H1 (cell line): ENCODE results near the gene CYTIP. TPM values are rescaled to one million over a fixed set of nuclear protein-coding genes. Genes with fewer than 3 reads are reported as not detected.

Experiments
- BACH1 ChIP-seq: IDR thresholded peaks from 2 replicates; pipeline ENCODE4 v1.6.1; 2012; ENCODE audit warnings: low read length, improper control_type of control experiment
- BCL11A ChIP-seq, 2 experiments: IDR thresholded peaks; one replicate each; pipeline ENCODE4 v1.6.1; 2011; ENCODE audit warnings: low read depth in 2 of 2, low read length in 2 of 2, mild to moderate bottlenecking in 2 of 2
- CBX8 ChIP-seq: fragments of 300-800, 300-1000 bp; sonication (generic); IDR thresholded peaks from 2 replicates; pipeline ENCODE4 v1.7.1; 2016; ENCODE audit warnings: low read depth, low read length, borderline replicate concordance
- CHD2 ChIP-seq: IDR thresholded peaks from 2 replicates; pipeline ENCODE4 v1.6.1; 2012; ENCODE audit warnings: low read length, improper control_type of control experiment
- CHD7 ChIP-seq: fragments of 300-600 bp; sonication (generic); IDR thresholded peaks from 2 replicates; pipeline ENCODE4 v1.7.1; 2012; ENCODE audit warnings: low read length, moderate library complexity, mild to moderate bottlenecking, inconsistent platforms; ENCODE audit not compliant: insufficient replicate concordance
- CREB1 ChIP-seq: IDR thresholded peaks from 2 replicates; pipeline ENCODE4 v1.6.1; 2012; ENCODE audit warnings: inconsistent platforms
- JUN ChIP-seq: IDR thresholded peaks from 2 replicates; pipeline ENCODE4 v1.6.1; 2011; ENCODE audit warnings: low read depth, mild to moderate bottlenecking, improper control_type of control experiment, low read length
- NANOG ChIP-seq: IDR thresholded peaks from 2 replicates; pipeline ENCODE4 v1.6.1; 2011; ENCODE audit warnings: low read length, low read depth, mild to moderate bottlenecking, inconsistent platforms; ENCODE audit not compliant: insufficient read depth, poor library complexity, severe bottlenecking
- POU5F1 ChIP-seq: IDR thresholded peaks from 2 replicates; pipeline ENCODE4 v1.6.1; 2011; ENCODE audit warnings: low read depth, mild to moderate bottlenecking, low read length, moderate library complexity
- RAD21 ChIP-seq, 2 experiments: IDR thresholded peaks in 1 of 2; conservative IDR thresholded peaks in 1 of 2; 2 replicates each; pipeline ENCODE4 v1.6.1; 2011; ENCODE audit warnings: low read depth in 2 of 2, low read length in 2 of 2, improper control_type of control experiment in 1 of 2, inconsistent platforms in 1 of 2, mild to moderate bottlenecking in 1 of 2, moderate library complexity in 1 of 2
- SRF ChIP-seq: IDR thresholded peaks from 2 replicates; pipeline ENCODE4 v1.6.1; 2011; ENCODE audit warnings: mild to moderate bottlenecking, low read depth, low read length, moderate library complexity
- polyA plus RNA-seq, 7 experiments: library from polyadenylated mRNA; depleted of rRNA in 3 of 7; stranded (reverse) in 5 of 7; unstranded in 2 of 7; fragments of >200 nt in 5 of 7; fragments of 200-250 nt in 2 of 7; gene quantifications; 1 replicate in 5 of 7; 2 replicates in 1 of 7; 4 replicates in 1 of 7; pipeline versions ENCODE4 v1.2.1 to v1.2.3, GENCODE V29; 2011 to 2013; ENCODE audit warnings: missing spikeins in 2 of 7, mixed read lengths in 2 of 7
- total RNA-seq: library from RNA; stranded (reverse); fragmentation: NEBNext Ultra II Directional; extraction: Animal tissue kit (Norgen Biotek cat#: 25700); gene quantifications from 2 replicates; pipeline ENCODE4 v1.2.1, GENCODE V29; 2021
- TF ChIP-seq, protein P1 (sequence below): IDR thresholded peaks from 2 replicates; pipeline ENCODE4 v1.6.1; 2012; ENCODE audit warnings: inconsistent platforms

CYTIP gene
- total and polyA plus RNA-seq, 2 of the 8 experiments (the other 6 are each of a cell fraction or from before 2014, with no cell fraction given): 0.12 TPM; not detected in 1

GRCh38 chr2:157386247-157386646, 57.6 kb downstream of the CYTIP start (continued):
- TF ChIP-seq CHD7: no peak
- TF ChIP-seq BCL11A (IDR thresholded peaks at IDR 0.05; ENCODE audit: low read depth in 2 of 2, low read length in 2 of 2): no peak
- no peak for TF ChIP-seq SRF
- no peak for TF ChIP-seq JUN
- no peak for TF ChIP-seq RAD21 (IDR thresholded peaks at IDR 0.05 in 1 of 2, conservative IDR thresholded peaks at IDR 0.05 in 1 of 2; ENCODE audit: low read depth in 2 of 2, low read length in 2 of 2)
- TF ChIP-seq, protein P1, sequence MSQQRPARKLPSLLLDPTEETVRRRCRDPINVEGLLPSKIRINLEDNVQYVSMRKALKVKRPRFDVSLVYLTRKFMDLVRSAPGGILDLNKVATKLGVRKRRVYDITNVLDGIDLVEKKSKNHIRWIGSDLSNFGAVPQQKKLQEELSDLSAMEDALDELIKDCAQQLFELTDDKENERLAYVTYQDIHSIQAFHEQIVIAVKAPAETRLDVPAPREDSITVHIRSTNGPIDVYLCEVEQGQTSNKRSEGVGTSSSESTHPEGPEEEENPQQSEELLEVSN: no peak
- no peak for TF ChIP-seq CHD2
- TF ChIP-seq BACH1: no peak
- no peak for TF ChIP-seq CBX8
- no peak for TF ChIP-seq NANOG
- TF ChIP-seq CREB1: no peak
- TF ChIP-seq POU5F1: no peak
